ENCODE results near the gene CXorf58.

GRCh38 chrX:23982891-23983290 lies 75.1 kb downstream of the CXorf58 start:
- TF ChIP-seq, protein P1, sequence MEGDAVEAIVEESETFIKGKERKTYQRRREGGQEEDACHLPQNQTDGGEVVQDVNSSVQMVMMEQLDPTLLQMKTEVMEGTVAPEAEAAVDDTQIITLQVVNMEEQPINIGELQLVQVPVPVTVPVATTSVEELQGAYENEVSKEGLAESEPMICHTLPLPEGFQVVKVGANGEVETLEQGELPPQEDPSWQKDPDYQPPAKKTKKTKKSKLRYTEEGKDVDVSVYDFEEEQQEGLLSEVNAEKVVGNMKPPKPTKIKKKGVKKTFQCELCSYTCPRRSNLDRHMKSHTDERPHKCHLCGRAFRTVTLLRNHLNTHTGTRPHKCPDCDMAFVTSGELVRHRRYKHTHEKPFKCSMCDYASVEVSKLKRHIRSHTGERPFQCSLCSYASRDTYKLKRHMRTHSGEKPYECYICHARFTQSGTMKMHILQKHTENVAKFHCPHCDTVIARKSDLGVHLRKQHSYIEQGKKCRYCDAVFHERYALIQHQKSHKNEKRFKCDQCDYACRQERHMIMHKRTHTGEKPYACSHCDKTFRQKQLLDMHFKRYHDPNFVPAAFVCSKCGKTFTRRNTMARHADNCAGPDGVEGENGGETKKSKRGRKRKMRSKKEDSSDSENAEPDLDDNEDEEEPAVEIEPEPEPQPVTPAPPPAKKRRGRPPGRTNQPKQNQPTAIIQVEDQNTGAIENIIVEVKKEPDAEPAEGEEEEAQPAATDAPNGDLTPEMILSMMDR (IDR thresholded peaks at IDR 0.05), result no peak
- no peak for TF ChIP-seq POLR2A (IDR thresholded peaks at IDR 0.05)
